Ishikawa (cell line): ENCODE results near the gene HIVEP2.

ENCODE experiments used
- CEBPB ChIP-seq: IDR thresholded peaks from 2 replicates; pipeline ENCODE4 v1.6.1; 2012
- CREB1 ChIP-seq: IDR thresholded peaks from 2 replicates; pipeline ENCODE4 v1.6.1; 2012; ENCODE audit warnings: low read depth
- EGR1 ChIP-seq: IDR thresholded peaks from 2 replicates; pipeline ENCODE4 v1.6.1; 2012
- EP300 ChIP-seq: IDR thresholded peaks from 2 replicates; pipeline ENCODE4 v1.6.1; 2012; ENCODE audit warnings: borderline replicate concordance
- FOXM1 ChIP-seq: IDR thresholded peaks from 2 replicates; pipeline ENCODE4 v1.6.1; 2012; ENCODE audit warnings: low read depth, borderline replicate concordance
- MAX ChIP-seq: IDR thresholded peaks from 2 replicates; pipeline ENCODE4 v1.6.1; 2012
- RAD21 ChIP-seq: IDR thresholded peaks from 2 replicates; pipeline ENCODE4 v1.6.1; 2012; ENCODE audit warnings: low read depth
- REST ChIP-seq: IDR thresholded peaks from 2 replicates; pipeline ENCODE4 v1.6.1; 2012; ENCODE audit warnings: low read depth, mild to moderate bottlenecking
- TAF1 ChIP-seq: IDR thresholded peaks from 2 replicates; pipeline ENCODE4 v1.6.1; 2012; ENCODE audit warnings: low read depth, mild to moderate bottlenecking
- TEAD4 ChIP-seq: IDR thresholded peaks from 2 replicates; pipeline ENCODE4 v1.6.1; 2012
- USF1 ChIP-seq: IDR thresholded peaks from 2 replicates; pipeline ENCODE4 v1.6.1; 2012
- YY1 ChIP-seq: IDR thresholded peaks from 2 replicates; pipeline ENCODE4 v1.6.1; 2012; ENCODE audit warnings: low read depth

GRCh38 chr6:142880201-142880600 is 64.8 kb downstream of the HIVEP2 start:
- TF ChIP-seq FOXM1, result no peak
- no peak for TF ChIP-seq USF1
- TF ChIP-seq REST, result no peak
- TF ChIP-seq TAF1, result no peak
- no peak for TF ChIP-seq MAX
- no peak for TF ChIP-seq EP300
- TF ChIP-seq TEAD4, result no peak
- no peak for TF ChIP-seq CREB1
- no peak for TF ChIP-seq YY1
- no peak for TF ChIP-seq RAD21
- TF ChIP-seq EGR1, result no peak
- no peak for TF ChIP-seq CEBPB
